ENCODE measurements around the gene TRIP12.
"Not testable (repeated sequence)": the region's sequence is repeated elsewhere in the genome, so short reads cannot be mapped to it uniquely, and the experiment has no call there.

TRIP12 gene

GRCh38 chr2:229761663-229762062 is 160.1 kb downstream of the TRIP12 start:
- Histone ChIP-seq H4K20me1 (ENCODE audit: control insufficient read depth, insufficient read depth, low read depth, low read length) (no peaks in the 10 kb centered on the region), H3K36me3 (ENCODE audit: control insufficient read depth, low read length) (peaks cover 18% of the 10 kb centered on the region)
- TF ChIP-seq EZH2phosphoT487 (IDR thresholded peaks at IDR 0.05; ENCODE audit: borderline replicate concordance, low read length), result no peak
- TF ChIP-seq, protein P1, sequence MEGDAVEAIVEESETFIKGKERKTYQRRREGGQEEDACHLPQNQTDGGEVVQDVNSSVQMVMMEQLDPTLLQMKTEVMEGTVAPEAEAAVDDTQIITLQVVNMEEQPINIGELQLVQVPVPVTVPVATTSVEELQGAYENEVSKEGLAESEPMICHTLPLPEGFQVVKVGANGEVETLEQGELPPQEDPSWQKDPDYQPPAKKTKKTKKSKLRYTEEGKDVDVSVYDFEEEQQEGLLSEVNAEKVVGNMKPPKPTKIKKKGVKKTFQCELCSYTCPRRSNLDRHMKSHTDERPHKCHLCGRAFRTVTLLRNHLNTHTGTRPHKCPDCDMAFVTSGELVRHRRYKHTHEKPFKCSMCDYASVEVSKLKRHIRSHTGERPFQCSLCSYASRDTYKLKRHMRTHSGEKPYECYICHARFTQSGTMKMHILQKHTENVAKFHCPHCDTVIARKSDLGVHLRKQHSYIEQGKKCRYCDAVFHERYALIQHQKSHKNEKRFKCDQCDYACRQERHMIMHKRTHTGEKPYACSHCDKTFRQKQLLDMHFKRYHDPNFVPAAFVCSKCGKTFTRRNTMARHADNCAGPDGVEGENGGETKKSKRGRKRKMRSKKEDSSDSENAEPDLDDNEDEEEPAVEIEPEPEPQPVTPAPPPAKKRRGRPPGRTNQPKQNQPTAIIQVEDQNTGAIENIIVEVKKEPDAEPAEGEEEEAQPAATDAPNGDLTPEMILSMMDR (IDR thresholded peaks at IDR 0.05; ENCODE audit: low read depth, low read length, poor library complexity, severe bottlenecking), result no peak

GRCh38 chr2:229757462-229757861 is 164.3 kb downstream of the TRIP12 start:
- not testable (repeated sequence) for H3K4me1 ChIP-seq (ENCODE audit: control insufficient read depth, low read length); H3K9me3 ChIP-seq (ENCODE audit: control insufficient read depth, insufficient read depth, low read length); H3K79me2 ChIP-seq (ENCODE audit: control insufficient read depth, low read length); H4K20me1 ChIP-seq (ENCODE audit: control insufficient read depth, insufficient read depth, low read depth, low read length); H3K27me3 ChIP-seq (ENCODE audit: control insufficient read depth, low read length); H3K36me3 ChIP-seq (ENCODE audit: control insufficient read depth, low read length); H3F3A ChIP-seq (ENCODE audit: control insufficient read depth, insufficient read depth); H3K4me3 ChIP-seq (ENCODE audit: low read length); H3K27ac ChIP-seq (ENCODE audit: low read depth, low read length); H3K4me2 ChIP-seq (ENCODE audit: low read length); H3K9me2 ChIP-seq (replicated peaks; ENCODE audit: control insufficient read depth, low read length)

More at GRCh38 chr2:229761663-229762062, 160.1 kb downstream of the TRIP12 start:
- Histone ChIP-seq H3K9me2 (replicated peaks; ENCODE audit: control insufficient read depth, low read length) (no peaks in the 10 kb centered on the region), H3K4me1 (ENCODE audit: control insufficient read depth, low read length) (no peaks in the 10 kb centered on the region), H3K27me3 (ENCODE audit: control insufficient read depth, low read length) (no peaks in the 10 kb centered on the region), H3K79me2 (ENCODE audit: control insufficient read depth, low read length) (no peaks in the 10 kb centered on the region), H3F3A (ENCODE audit: control insufficient read depth, insufficient read depth) (no peaks in the 10 kb centered on the region), H3K9me3 (ENCODE audit: control insufficient read depth, insufficient read depth, low read length) (no peaks in the 10 kb centered on the region), H3K4me3 (ENCODE audit: low read length) (no peak overlapping the region), H3K27ac (ENCODE audit: low read depth, low read length) (no peak overlapping the region), H3K4me2 (ENCODE audit: low read length) (no peak overlapping the region)

DNA sequence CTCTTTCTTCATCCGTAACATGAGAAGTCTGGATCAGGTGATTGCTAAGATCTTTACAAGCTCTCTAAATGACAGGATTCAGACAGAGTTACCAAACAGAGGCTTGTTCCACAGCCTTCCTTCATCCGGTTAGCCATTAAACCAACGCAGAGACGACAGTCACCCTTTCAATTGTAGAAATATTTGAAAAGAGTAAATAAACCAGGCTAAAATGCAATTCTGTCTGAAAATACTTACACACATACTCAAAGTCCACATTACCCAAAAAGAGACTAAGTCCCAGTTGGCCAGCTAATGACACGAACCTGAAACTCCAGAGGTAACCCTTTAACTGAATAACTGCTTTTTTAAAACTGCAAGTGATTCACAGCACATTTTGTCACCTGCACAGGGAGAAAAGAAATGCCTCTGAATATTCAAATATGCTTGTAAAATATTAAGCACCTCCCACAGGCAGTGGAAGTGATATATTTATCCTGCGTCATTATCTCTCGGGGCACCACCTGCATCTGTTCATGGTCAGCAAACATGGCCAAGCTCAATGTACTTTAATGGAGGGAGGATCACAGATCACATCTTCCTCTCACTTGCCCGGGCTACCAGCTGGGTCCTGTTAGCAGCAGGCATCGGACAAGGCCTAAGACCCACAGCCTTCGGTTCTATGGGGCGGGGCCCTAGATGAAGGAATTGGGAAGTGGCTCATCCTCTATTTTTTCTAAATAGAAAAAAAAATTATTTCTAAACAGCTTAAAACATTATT is 168.7 kb downstream of the TRIP12 start:
- no peaks in the 10 kb centered on the region for H3K36me3 ChIP-seq (ENCODE audit: control insufficient read depth, low read length)
- H3K4me2 ChIP-seq (ENCODE audit: low read length), result no peak overlapping the region
- no peak for TF ChIP-seq EZH2phosphoT487 (IDR thresholded peaks at IDR 0.05; ENCODE audit: borderline replicate concordance, low read length)
- TF ChIP-seq, protein P1 (IDR thresholded peaks at IDR 0.05; ENCODE audit: low read depth, low read length, poor library complexity, severe bottlenecking), result no peak
- H3K27ac ChIP-seq (ENCODE audit: low read depth, low read length), result no peak overlapping the region
- H3K9me2 ChIP-seq (replicated peaks; ENCODE audit: control insufficient read depth, low read length), result no peaks in the 10 kb centered on the region
- H3K4me3 ChIP-seq (ENCODE audit: low read length), result no peak overlapping the region
- H3F3A ChIP-seq (ENCODE audit: control insufficient read depth, insufficient read depth), result no peaks in the 10 kb centered on the region
- no peaks in the 10 kb centered on the region for H4K20me1 ChIP-seq (ENCODE audit: control insufficient read depth, insufficient read depth, low read depth, low read length)
- H3K4me1 ChIP-seq (ENCODE audit: control insufficient read depth, low read length), result peaks cover 4% of the 10 kb centered on the region
- no peaks in the 10 kb centered on the region for H3K9me3 ChIP-seq (ENCODE audit: control insufficient read depth, insufficient read depth, low read length)
- no peaks in the 10 kb centered on the region for H3K79me2 ChIP-seq (ENCODE audit: control insufficient read depth, low read length)
- H3K27me3 ChIP-seq (ENCODE audit: control insufficient read depth, low read length), result no peaks in the 10 kb centered on the region

DNA sequence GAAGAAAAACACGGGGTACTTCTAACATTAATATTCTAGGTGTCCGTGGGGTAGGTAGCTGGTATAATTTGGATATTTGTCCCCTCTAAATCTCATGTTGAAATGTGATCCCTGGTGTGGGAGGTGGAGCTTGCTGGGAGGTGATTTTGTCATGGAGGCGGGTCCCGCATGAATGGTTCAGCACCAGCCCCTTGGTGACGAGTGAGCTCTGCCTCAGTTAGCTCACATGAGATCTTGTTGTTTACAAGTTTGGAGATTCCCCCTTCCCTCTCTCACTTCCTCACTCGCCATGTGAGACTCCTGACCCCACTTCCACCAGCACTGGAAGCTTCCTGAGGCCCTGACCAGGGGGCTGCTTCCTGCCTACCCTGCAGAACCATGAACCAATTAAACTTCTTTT is 172.0 kb downstream of the TRIP12 start:
- Histone ChIP-seq H3K4me3 (ENCODE audit: low read length) (no peak overlapping the region), H3K27ac (ENCODE audit: low read depth, low read length) (no peak overlapping the region), H3K79me2 (ENCODE audit: control insufficient read depth, low read length) (no peaks in the 10 kb centered on the region), H3K36me3 (ENCODE audit: control insufficient read depth, low read length) (no peaks in the 10 kb centered on the region), H3K9me2 (replicated peaks; ENCODE audit: control insufficient read depth, low read length) (no peaks in the 10 kb centered on the region), H3F3A (ENCODE audit: control insufficient read depth, insufficient read depth) (no peaks in the 10 kb centered on the region), H3K4me2 (ENCODE audit: low read length) (no peak overlapping the region), H3K27me3 (ENCODE audit: control insufficient read depth, low read length) (no peaks in the 10 kb centered on the region), H3K9me3 (ENCODE audit: control insufficient read depth, insufficient read depth, low read length) (no peaks in the 10 kb centered on the region), H3K4me1 (ENCODE audit: control insufficient read depth, low read length) (peaks cover 4% of the 10 kb centered on the region), H4K20me1 (ENCODE audit: control insufficient read depth, insufficient read depth, low read depth, low read length) (no peaks in the 10 kb centered on the region)
- TF ChIP-seq EZH2phosphoT487 (IDR thresholded peaks at IDR 0.05; ENCODE audit: borderline replicate concordance, low read length), result no peak
- TF ChIP-seq, protein P1 (IDR thresholded peaks at IDR 0.05; ENCODE audit: low read depth, low read length, poor library complexity, severe bottlenecking), result no peak
